Motor neuron (in vitro differentiated cells): ENCODE results near the gene VAMP1. TPM values are rescaled to one million over a fixed set of nuclear protein-coding genes. Genes with fewer than 3 reads are reported as not detected.
A peak's percentile ranks its signal among the peaks of the same experiment; 100 is the strongest.
"Not testable (repeated sequence)": the region's sequence is repeated elsewhere in the genome, so short reads cannot be mapped to it uniquely, and the experiment has no call there.

Experiments
- ATAC-seq, 8 experiments: fragments of 200-7000 bp; cut with Tn5 transposase; replicated peaks in 6 of 8; 2 replicates each; pipeline ENCODE4 v1.8.0; 2021; ENCODE audit warnings: mild to moderate bottlenecking in 8 of 8, moderate library complexity in 8 of 8
- H3K27ac ChIP-seq, 2 donors: fragments of 250-450 bp; sonication (Bioruptor Pico); 2 replicates each; pipeline ENCODE4 v1.9.0; 2021; ENCODE audit warnings: antibody characterized with exemption in 2 of 2, mild to moderate bottlenecking in 2 of 2, moderate library complexity in 1 of 2
- H3K4me1 ChIP-seq, 2 donors: fragments of 250-450 bp; sonication (Bioruptor Pico); replicated peaks in 1 of 2; 2 replicates each; pipeline ENCODE4 v1.6.1; 2021; ENCODE audit warnings: antibody characterized with exemption in 2 of 2, mild to moderate bottlenecking in 2 of 2, moderate library complexity in 1 of 2
- H3K4me3 ChIP-seq, 5 donors: fragments of 250-450 bp; sonication (Bioruptor Pico); 2 replicates each; pipeline ENCODE4 v1.9.0; 2021; ENCODE audit warnings: antibody characterized with exemption in 5 of 5, mild to moderate bottlenecking in 5 of 5, moderate library complexity in 4 of 5
- WGBS, 10 experiments: fragments of 450-650 bp; shearing (Covaris generic); methylation state at CpG; one replicate each; pipeline ENCODE4 v1.0.0; 2022; 5-methylcytosine and 5-hydroxymethylcytosine counted together
- in situ Hi-C, 9 experiments: fragments of 400-800 bp; cut with MboI; loops; one replicate each; pipeline ENCODE4 v1.15.0; 2021; ENCODE audit warnings: low sequenced_read_pairs in 9 of 9, low pct_unique_long_range_greater_than_20kb in 2 of 9; ENCODE audit not compliant: unreplicated experiment in 9 of 9
- total RNA-seq, 8 experiments: library from RNA; unstranded; fragments of 300-600 nt; gene quantifications; 2 replicates each; pipeline versions ENCODE4 v1.2.3 to v1.2.4, GENCODE V29; 2022

VAMP1 gene
- total RNA-seq, 8 experiments from 2014 or later = 6.1 to 38.3 (median 15.9) TPM

DNA sequence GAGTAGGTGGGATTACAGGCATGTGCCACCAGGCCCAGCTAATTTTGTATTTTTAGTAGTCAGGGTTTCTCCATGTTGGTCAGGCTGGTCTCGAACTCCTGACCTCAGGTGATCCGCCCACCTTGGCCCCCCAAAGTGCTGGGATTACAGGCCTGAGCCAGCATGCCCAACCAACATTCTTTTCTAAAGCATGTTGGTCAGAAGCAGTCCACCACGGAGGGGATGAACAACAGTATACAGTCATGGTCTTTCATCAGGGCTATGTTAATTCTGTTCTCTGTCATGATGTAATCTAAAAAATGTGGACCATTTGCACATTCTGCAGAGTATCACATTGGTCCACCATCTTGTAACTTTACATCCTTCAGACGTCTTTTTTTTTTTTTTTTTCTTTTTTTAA is 19.0 kb upstream of the VAMP1 start:
- Histone ChIP-seq H3K4me3 (no peak overlapping the region), H3K27ac (no peak overlapping the region), H3K4me1 (peaks cover 5 to 7% of the 10 kb centered on the region in 2 donors)
- ATAC-seq = no peak
- in situ Hi-C loops = no loop called here
- WGBS, 10 experiments = 33 to 86% (median 57%) methylated on average over 1 to 4 of the region's 4 CpGs; no CpG with 5 or more reads in 1 of the 10 experiments

DNA sequence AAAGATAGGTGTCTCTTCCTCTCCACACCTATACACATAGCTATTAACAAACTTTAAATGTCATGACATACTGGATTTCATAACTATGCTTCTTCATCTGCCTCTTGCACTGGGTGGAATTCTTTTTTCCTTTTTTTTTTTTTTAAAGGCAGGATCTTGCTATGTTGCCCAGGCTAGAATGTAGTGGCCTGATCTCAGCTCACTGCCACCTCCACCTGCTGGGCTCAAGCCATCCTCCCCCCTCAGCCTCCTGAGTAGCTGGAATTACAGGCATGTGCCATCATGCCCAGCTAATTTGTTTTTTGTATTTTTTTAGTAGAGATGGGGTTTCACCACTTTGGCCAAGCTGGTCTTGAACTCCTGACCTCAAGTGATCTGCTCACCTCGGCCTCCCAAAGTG is 17.8 kb upstream of the VAMP1 start:
- H3K4me3 ChIP-seq = no peak overlapping the region
- H3K4me1 ChIP-seq = peaks cover 5% of the 10 kb centered on the region in 2 donors
- ATAC-seq = no peak
- in situ Hi-C loops = no loop called here
- WGBS, 10 experiments = 55 to 100% (median 83%) methylated on average over 1 of the region's 1 CpG; no CpG with 5 or more reads in 3 of the 10 experiments
- H3K27ac ChIP-seq = no peak overlapping the region

DNA sequence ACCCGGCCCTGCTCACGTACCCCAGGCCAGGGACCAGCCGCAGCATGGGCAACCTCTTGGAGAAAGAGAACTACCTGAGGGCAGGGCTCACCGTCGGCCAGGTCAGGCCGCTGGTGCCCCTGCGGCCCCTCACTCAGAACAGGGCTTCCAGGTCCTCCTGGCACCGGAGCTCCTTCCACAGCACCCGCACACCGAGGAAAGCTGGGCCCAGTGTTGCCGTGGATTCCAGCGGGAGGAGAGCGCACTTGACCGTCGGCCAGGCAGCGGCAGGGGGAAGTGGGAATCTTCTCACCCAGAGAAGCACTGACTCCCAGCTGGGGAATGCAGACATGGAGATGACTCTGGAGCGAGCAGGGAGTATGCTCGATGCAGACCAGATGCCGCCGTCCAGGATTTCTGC is 7.9 kb upstream of the VAMP1 start:
- WGBS, 10 experiments = 26 to 100% (median 91%) methylated on average over 4 to 5 of the region's 20 CpGs; no CpG with 5 or more reads in 7 of the 10 experiments
- in situ Hi-C loops = no loop called here
- no peaks in the 10 kb centered on the region for H3K4me1 ChIP-seq
- no peak overlapping the region for H3K4me3 ChIP-seq
- peak in 1 of 8 experiments; percentile 99 for ATAC-seq
- no peak overlapping the region for H3K27ac ChIP-seq

DNA sequence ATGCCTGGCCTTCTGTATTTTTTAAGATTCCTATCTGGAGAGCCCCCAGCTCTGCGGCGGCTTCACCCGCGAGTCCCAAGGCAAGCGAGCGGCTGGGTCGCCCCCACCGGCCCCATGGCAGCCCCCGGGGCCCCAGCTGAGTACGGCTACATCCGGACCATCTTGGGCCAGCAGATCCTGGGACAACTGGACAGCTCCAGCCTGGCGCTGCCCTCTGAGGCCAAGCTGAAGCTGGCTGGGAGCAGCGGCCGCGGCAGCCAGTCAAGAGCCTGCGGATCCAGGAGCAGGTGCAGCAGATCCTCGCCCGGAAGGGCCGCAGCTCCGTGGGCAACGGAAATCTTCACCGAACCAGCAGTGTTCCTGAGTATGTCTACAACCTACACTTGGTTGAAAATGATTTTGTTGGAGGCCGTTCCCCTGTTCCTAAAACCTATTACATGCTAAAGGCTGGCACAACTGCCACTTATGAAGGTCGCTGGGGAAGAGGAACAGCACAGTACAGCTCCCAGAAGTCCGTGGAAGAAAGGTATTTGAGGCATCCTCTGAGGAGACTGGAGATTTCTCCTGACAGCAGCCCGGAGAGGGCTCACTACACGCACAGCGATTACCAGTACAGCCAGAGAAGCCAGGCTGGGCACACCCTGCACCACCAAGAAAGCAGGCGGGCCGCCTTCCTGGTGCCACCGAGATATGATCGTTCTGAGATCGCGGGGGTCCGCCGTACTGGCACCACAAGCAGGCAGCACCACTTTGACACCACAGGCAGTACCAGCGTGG is 7.3 kb upstream of the VAMP1 start:
- H3K4me3 ChIP-seq, H3K27ac ChIP-seq, in situ Hi-C loops, H3K4me1 ChIP-seq, ATAC-seq: not testable (repeated sequence)
- WGBS, 10 experiments = 68 to 100% (median 93%) methylated on average over 2 to 6 of the region's 37 CpGs; no CpG with 5 or more reads in 4 of the 10 experiments

DNA sequence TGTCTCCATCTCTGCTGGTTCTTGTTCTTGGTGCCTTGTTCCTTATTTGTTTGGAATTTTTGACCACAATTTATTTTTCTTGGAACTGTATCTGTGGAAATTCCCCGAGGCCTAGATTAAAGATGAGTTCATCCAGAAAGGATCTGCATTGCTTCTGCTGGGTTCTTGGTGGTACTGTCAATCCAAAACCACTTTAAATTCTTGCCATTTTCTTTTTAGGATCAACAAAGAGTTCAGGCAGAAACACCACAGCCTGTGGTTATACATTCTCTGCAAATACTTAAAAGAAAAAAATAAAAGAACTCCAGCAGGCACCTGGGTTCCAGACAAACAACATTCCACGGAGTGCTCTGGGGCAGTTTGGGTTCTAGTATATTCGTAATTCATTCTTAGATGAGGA is 6.0 kb upstream of the VAMP1 start:
- Histone ChIP-seq H3K4me3 (no peak overlapping the region), H3K27ac (no peak overlapping the region), H3K4me1 (peaks cover under 1% of the 10 kb centered on the region in 2 donors)
- ATAC-seq = no peak
- in situ Hi-C loops = no loop called here
- WGBS, 10 experiments = 4 to 91% (median 61%) methylated on average over 1 to 3 of the region's 3 CpGs

DNA sequence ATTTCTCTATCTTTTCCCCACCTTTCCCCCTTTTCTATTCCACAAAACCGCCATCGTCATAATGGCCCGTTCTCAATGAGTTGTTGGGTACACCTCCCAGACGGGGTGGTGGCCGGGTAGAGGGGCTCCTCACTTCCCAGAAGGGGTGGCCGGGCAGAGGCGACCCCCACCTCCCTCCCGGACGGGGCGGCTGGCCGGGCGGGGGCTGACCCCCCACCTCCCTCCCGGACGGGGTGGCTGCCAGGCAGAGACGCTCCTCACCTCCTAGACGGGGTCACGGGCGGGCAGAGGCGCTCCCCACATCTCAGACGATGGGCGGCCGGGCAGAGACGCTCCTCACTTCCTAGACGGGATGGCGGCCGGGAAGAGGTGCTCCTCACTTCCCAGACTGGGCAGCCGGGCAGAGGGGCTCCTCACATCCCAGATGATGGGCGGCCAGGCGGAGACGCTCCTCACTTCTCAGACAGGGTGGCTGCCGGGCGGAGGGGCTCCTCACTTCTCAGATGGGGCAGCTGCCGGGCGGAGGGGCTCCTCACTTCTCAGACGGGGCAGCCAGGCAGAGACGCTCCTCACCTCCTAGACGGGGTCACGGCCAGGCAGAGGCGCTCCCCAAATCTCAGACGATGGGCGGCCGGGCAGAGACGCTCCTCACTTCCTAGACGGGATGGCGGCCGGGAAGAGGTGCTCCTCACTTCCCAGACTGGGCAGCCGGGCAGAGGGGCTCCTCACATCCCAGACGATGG is 4.9 kb upstream of the VAMP1 start:
- H3K4me3 ChIP-seq, ATAC-seq: not testable (repeated sequence)

DNA sequence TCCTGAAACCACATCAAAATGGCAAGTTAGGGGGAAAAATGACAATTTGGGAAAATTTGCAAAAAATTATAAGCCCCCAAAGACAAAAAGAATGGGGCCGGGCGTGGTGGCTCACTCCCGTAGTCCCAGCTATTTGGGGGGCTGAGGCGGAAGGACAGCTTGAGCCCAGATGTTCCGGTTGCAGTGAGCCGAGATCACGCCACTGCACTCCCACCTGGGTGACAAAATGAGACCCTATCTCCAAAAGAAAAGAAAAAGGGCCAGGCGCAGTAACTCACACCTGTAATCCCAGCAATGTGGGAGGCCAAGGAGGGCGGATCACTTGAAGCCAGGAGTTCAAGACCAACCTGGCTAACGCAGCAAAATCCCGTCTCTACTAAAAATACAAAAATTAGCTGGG is 2.0 kb upstream of the VAMP1 start:
- Histone ChIP-seq H3K27ac (no peak overlapping the region), H3K4me3 (no peak overlapping the region), H3K4me1 (peaks cover 3 to 11% of the 10 kb centered on the region in 2 donors)
- in situ Hi-C loops = no loop called here
- ATAC-seq = no peak
- 48 to 100% (median 84%) methylated on average over 4 to 11 of the region's 11 CpGs; no CpG with 5 or more reads in 2 of the 10 experiments for WGBS, 10 experiments

More for the DNA sequence above, 4.9 kb upstream of the VAMP1 start:
- H3K4me1 ChIP-seq, H3K27ac ChIP-seq, in situ Hi-C loops: not testable (repeated sequence)
- no CpG with 5 or more reads among the region's 48 CpGs for WGBS, 10 experiments

DNA sequence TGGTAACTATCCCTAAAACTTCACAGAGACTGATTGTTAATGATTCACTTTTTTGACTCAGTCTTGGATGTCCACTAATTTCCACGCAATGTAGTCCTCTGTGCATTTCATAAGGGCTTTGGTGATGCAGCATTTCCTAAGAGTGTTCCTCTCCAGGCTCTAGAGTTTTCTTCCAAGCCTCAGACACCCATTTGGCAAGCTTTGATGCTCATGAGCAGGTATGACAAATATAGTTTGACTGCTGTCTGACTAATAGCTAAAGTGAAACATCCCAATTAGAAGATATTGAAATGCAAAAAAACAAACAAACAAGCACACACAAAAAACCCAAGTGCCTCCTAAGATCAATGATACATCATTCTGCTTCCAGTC is 1.5 kb upstream of the VAMP1 start:
- H3K27ac ChIP-seq = no peak overlapping the region
- H3K4me3 ChIP-seq = no peak overlapping the region
- WGBS, 10 experiments = 10 to 100% (median 40%) methylated on average over 1 of the region's 1 CpG; no CpG with 5 or more reads in 3 of the 10 experiments
- in situ Hi-C loops = no loop called here
- no peak for ATAC-seq
- peaks cover 3 to 11% of the 10 kb centered on the region in 2 donors for H3K4me1 ChIP-seq

DNA sequence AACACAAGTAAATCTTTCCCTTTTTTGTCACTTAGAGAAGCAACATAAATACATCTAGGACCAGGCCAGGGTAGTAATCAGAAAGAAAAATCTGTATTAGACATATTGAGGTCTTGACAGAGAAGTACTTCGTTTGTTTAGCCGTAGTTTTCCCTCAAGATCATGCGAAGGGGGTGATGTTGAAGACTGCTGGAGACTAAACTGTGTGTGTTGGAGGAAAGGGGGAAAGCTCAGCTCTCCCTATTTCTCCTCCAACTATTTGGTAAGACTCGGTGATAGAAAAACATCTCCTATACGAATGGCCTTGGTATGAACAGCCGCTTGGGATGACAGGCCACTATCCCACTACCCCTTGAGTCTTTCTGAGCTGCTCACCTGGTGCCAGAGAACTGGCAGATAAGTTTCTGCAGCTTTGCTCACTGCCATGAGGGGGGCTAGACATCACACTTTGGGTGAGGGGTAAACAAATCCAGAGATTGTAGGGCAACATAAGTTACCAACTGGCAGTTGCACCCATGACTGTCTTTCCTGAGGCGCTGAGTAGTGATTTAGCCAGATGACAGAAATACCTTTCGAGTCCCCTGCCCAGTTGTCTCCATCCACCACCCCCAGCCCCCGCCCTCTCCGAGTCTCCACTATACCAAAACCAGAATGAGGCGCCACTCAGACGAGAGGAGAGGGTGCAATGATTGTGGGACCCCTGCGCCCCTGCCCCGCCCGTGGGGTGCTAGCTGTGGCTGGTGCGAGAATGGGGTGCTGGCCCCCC is 685 bp downstream of the VAMP1 start:
- WGBS, 10 experiments = 4 to 60% (median 25%) methylated on average over 1 to 5 of the region's 16 CpGs; no CpG with 5 or more reads in 3 of the 10 experiments
- in situ Hi-C loops = no loop called here
- no peak for ATAC-seq

DNA sequence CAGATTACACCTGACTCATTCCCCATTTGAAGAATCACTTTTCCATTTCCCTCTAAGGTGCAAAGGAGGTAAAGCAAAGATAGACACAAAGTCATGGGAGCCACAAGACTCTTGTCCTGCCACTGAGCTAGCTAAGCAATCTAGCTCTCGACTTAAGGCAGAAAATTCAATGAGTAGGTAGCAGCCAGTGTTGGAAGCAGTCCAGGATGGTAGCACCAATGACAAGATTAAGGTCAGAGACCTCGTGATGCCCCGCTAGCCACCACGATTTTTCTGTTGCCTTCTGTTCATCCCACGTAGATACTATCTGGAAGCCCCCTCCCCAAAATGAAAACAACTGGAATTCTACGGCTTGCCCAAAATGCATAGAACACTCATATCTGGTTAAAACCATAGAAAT is 1.4 kb downstream of the VAMP1 start:
- Histone ChIP-seq H3K4me1 (peaks cover 3 to 11% of the 10 kb centered on the region in 2 donors), H3K27ac (no peak overlapping the region), H3K4me3 (peak overlapping the region in 2 of 5 donors; percentile 68 to 71)
- WGBS, 10 experiments = 43 to 94% (median 88%) methylated on average over 3 to 6 of the region's 6 CpGs; no CpG with 5 or more reads in 1 of the 10 experiments
- in situ Hi-C loops = no loop called here
- no peak for ATAC-seq

More for the DNA sequence above, 685 bp downstream of the VAMP1 start:
- Histone ChIP-seq H3K4me3 (peak overlapping the region; percentile 56 to 71 (median 62)), H3K4me1 (peaks cover 3 to 11% of the 10 kb centered on the region in 2 donors), H3K27ac (peak overlapping the region; percentile 23 to 30)

DNA sequence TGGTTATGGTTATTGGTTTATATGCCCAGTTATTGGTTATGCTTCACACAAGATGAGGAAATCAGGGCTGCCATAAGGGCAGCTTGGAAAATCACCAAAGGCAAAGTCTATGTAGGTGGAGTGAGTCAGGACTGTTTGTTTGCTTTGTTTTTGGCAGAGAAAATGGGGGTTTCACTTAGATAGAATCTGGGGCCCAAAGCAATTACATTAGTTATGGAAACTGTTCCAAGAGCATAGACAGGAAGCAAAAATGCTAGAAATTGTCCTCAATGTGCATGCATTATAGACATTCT is 2.2 kb downstream of the VAMP1 start:
- Histone ChIP-seq H3K4me3 (no peak overlapping the region), H3K4me1 (peaks cover 3 to 11% of the 10 kb centered on the region in 2 donors), H3K27ac (no peak overlapping the region)
- no peak for ATAC-seq
- in situ Hi-C loops = no loop called here

DNA sequence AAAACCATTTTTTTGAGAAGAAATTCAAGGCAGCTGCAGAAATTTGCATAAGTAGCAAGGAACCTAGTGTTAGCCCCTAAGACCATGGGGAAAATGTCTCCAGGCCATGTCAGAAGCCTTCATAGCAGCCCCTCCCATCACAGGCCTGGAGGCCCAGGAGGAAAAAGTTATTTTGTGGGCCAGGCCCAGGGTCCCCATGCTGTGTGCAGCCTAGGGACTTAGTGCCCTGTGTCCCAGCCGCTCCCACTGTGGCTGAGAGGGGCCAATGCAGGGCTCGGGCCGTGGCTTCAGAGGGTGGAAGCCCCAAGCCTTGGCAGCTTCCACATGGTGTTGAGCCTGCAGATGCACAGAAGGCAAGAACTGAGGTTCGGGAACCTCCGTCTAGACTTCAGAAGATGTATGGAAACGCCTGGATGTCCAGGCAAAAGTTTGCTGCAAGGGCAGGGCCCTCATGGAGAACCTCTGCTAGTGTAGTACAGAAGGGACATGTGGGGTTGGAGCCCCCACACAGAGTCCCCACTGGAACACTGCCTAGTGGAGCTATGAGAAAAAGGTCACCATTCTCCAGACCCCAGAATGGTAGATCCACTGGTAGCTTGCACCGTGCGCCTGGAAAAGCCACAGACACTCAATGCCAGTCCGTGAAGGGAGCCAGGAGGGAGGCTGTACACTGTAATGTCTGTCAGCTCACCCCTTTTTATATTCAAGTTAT is 2.8 kb downstream of the VAMP1 start:
- ATAC-seq, H3K27ac ChIP-seq, H3K4me3 ChIP-seq, in situ Hi-C loops: not testable (repeated sequence)
- H3K4me1 ChIP-seq = peaks cover 3 to 11% of the 10 kb centered on the region in 2 donors
- WGBS, 10 experiments = 50 to 100% (median 90%) methylated on average over 1 to 5 of the region's 9 CpGs; no CpG with 5 or more reads in 5 of the 10 experiments
